ENCODE measurements around the gene TXNL4A. TPM values are rescaled to one million over a fixed set of nuclear protein-coding genes. Genes with fewer than 3 reads are reported as not detected.

The TXNL4A gene
- total and polyA plus RNA-seq, 2 donors (not counting 1 experiment from before 2014, with no cell fraction given) = 39.5 to 101 TPM

DNA sequence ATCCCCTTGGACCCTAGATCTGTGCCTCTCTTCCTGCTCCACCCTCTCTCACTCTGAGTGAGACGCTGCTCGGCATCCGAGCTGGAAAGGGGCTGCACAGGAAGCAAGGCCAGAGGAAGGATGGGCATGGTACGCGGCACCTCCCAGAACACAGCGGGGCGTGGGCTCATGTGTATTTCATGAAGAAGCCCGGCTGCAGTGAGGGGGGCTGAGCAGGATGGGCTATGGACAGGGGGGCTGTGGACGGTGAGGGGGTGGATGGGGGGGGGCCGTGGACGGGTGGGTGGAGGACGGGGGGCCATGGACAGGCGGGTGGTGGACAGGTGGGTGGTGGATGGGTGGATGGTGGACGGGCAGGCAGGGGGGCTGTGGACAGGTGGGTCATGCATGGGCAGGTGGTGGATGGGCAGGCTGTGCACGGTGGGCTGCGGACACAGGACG lies 65.4 kb downstream of the TXNL4A start:
- no peak for DNase-seq (ENCODE audit: low read depth in 2 of 2)
- Histone ChIP-seq H3K27ac (ENCODE audit: insufficient read depth, low read length) (no peak overlapping the region), H3K4me2 (ENCODE audit: extremely low read depth, insufficient read depth, low read length) (no peak overlapping the region), H3K4me1 (ENCODE audit: control insufficient read depth, extremely low read depth, insufficient read depth, low read length) (no peaks in the 10 kb centered on the region), H3K36me3 (ENCODE audit: control insufficient read depth, insufficient read depth, low read length) (peaks cover 9% of the 10 kb centered on the region), H4K20me1 (ENCODE audit: control insufficient read depth, extremely low read depth, insufficient read depth, low read length) (no peaks in the 10 kb centered on the region), H3K9me3 (ENCODE audit: control insufficient read depth, insufficient read depth, low read depth, low read length) (no peaks in the 10 kb centered on the region), H2AFZ (ENCODE audit: low read length) (no peak overlapping the region), H3K4me3 (replicated peaks in 1 of 4; ENCODE audit: control extremely low read depth in 1 of 4, insufficient read depth in 1 of 4, low read depth in 3 of 4, low read length in 4 of 4) (no peak overlapping the region), H3K9ac (ENCODE audit: insufficient read depth, low read length) (no peak overlapping the region), H3K79me2 (ENCODE audit: control insufficient read depth, insufficient read depth, low read length) (peaks cover 1% of the 10 kb centered on the region), H3K27me3 (ENCODE audit: control insufficient read depth, insufficient read depth, low read length) (no peaks in the 10 kb centered on the region)
- TF ChIP-seq EZH2 (IDR thresholded peaks at IDR 0.05; ENCODE audit: low read length, missing control alignments) = no peak
- TF ChIP-seq, protein P1, sequence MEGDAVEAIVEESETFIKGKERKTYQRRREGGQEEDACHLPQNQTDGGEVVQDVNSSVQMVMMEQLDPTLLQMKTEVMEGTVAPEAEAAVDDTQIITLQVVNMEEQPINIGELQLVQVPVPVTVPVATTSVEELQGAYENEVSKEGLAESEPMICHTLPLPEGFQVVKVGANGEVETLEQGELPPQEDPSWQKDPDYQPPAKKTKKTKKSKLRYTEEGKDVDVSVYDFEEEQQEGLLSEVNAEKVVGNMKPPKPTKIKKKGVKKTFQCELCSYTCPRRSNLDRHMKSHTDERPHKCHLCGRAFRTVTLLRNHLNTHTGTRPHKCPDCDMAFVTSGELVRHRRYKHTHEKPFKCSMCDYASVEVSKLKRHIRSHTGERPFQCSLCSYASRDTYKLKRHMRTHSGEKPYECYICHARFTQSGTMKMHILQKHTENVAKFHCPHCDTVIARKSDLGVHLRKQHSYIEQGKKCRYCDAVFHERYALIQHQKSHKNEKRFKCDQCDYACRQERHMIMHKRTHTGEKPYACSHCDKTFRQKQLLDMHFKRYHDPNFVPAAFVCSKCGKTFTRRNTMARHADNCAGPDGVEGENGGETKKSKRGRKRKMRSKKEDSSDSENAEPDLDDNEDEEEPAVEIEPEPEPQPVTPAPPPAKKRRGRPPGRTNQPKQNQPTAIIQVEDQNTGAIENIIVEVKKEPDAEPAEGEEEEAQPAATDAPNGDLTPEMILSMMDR (conservative IDR thresholded peaks at IDR 0.05 in 1 of 2, IDR thresholded peaks at IDR 0.05 in 1 of 2; ENCODE audit: low read depth in 1 of 2, low read length in 2 of 2) = no peak

DNA sequence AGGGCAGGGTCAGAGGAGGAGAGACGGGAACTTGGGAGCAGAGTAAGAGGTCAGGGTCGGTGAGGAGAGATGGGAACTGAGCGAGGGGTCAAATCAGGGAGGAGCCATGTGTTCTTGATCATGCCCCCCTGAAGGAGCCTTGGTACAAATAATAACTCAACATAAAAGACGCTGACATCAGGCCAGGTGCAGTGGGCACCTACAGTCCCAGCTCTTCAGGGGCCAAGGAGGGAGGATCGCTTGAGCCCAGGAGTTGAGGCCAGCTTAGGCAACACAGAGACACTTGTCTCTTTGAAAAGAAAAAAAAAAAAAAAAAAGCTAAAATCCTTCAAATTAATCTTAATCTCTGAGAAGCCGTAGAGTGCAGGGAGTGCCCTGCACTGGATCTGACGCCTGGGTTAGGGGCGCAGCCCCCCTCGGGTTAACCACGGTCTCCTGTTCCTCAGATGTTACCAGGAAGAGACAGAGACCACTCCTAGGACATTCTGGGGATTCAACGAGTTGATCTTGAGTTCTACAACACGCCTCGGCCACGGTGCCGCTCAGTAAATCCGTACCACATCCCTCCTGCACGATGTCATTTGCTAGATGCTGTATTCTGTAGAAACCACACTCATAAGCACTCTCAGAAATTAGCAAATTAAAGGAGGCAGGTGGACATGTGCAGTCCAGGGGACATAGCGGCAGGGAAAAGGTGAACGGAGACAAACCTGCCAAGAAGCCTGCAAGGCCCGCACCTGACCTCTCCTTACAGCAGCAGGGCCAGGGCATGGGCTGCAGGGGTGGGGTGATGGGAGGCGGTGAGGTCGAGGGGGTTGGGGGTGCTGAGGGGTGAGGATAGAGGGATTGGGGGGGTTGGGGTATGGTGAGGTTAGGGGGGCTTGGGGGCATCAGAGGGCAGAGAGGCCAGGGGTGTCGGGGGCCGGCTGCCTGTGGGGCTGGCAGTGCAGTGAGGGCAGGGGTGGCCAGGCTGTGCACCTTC lies 66.1 kb downstream of the TXNL4A start:
- no peaks in the 10 kb centered on the region for H3K4me1 ChIP-seq (ENCODE audit: control insufficient read depth, extremely low read depth, insufficient read depth, low read length)
- H3K79me2 ChIP-seq (ENCODE audit: control insufficient read depth, insufficient read depth, low read length) = no peaks in the 10 kb centered on the region
- no peaks in the 10 kb centered on the region for H4K20me1 ChIP-seq (ENCODE audit: control insufficient read depth, extremely low read depth, insufficient read depth, low read length)
- H3K27me3 ChIP-seq (ENCODE audit: control insufficient read depth, insufficient read depth, low read length) = no peaks in the 10 kb centered on the region
- H3K9me3 ChIP-seq (ENCODE audit: control insufficient read depth, insufficient read depth, low read depth, low read length) = no peaks in the 10 kb centered on the region
- no peak for DNase-seq (ENCODE audit: low read depth in 2 of 2)
- H3K4me2 ChIP-seq (ENCODE audit: extremely low read depth, insufficient read depth, low read length) = no peak overlapping the region
- no peak overlapping the region for H3K9ac ChIP-seq (ENCODE audit: insufficient read depth, low read length)
- H2AFZ ChIP-seq (ENCODE audit: low read length) = no peak overlapping the region
- no peak overlapping the region for H3K4me3 ChIP-seq (replicated peaks in 1 of 4; ENCODE audit: control extremely low read depth in 1 of 4, insufficient read depth in 1 of 4, low read depth in 3 of 4, low read length in 4 of 4)
- TF ChIP-seq, protein P1 (conservative IDR thresholded peaks at IDR 0.05 in 1 of 2, IDR thresholded peaks at IDR 0.05 in 1 of 2; ENCODE audit: low read depth in 1 of 2, low read length in 2 of 2) = no peak
- no peak for TF ChIP-seq EZH2 (IDR thresholded peaks at IDR 0.05; ENCODE audit: low read length, missing control alignments)
- H3K27ac ChIP-seq (ENCODE audit: insufficient read depth, low read length) = no peak overlapping the region
- peaks cover 7% of the 10 kb centered on the region for H3K36me3 ChIP-seq (ENCODE audit: control insufficient read depth, insufficient read depth, low read length)

Other genes with a start within 250 kb of the TXNL4A start
- 6.4 and 10.1 TPM in 2 replicates for gene KCNG2, start 190.6 kb downstream of the TXNL4A start, total RNA-seq
- gene KCNG2, start 190.6 kb downstream of the TXNL4A start, polyA plus RNA-seq = 0.42 and 0.53 TPM in 2 replicates
- gene SLC66A2, start 36.9 kb downstream of the TXNL4A start, total RNA-seq = 34.4 and 46.1 TPM in 2 replicates
- gene SLC66A2, start 36.9 kb downstream of the TXNL4A start, polyA plus RNA-seq = 13.2 and 18.0 TPM in 2 replicates
- 13.4 and 14.6 TPM in 2 replicates for gene HSBP1L1, start 23.9 kb downstream of the TXNL4A start, total RNA-seq
- 16.3 and 24.6 TPM in 2 replicates for gene HSBP1L1, start 23.9 kb downstream of the TXNL4A start, polyA plus RNA-seq
- gene RBFA, start 45.9 kb upstream of the TXNL4A start, total RNA-seq = 22.9 and 25.3 TPM in 2 replicates
- gene RBFA, start 45.9 kb upstream of the TXNL4A start, polyA plus RNA-seq = 25.3 and 27.7 TPM in 2 replicates
- gene ADNP2, start 120.7 kb upstream of the TXNL4A start, total RNA-seq = 13.6 and 17.3 TPM in 2 replicates
- gene ADNP2, start 120.7 kb upstream of the TXNL4A start, polyA plus RNA-seq = 9.0 and 9.4 TPM in 2 replicates

Measured in fibroblast of lung (primary cell).